ENCODE data around the gene TVP23C.

GRCh38 chr17:15513058-15513791, 50.1 kb downstream of the TVP23C start:
- TF ChIP-seq EZH2phosphoT487 (IDR thresholded peaks at IDR 0.05; ENCODE audit: borderline replicate concordance) (no peak), CTCF (conservative IDR thresholded peaks at IDR 0.05; ENCODE audit: low read length) (no peak)
